ENCODE results near the gene KISS1. TPM values are rescaled to one million over a fixed set of nuclear protein-coding genes. Genes with fewer than 3 reads are reported as not detected.
A peak's percentile ranks its signal among the peaks of the same experiment; 100 is the strongest.

Gene KISS1
- total RNA-seq, 1 donor from 2014 or later, result 2.7 TPM

- DNase-seq (ENCODE audit: low read depth) (no peak), FAIRE-seq (no peak)
- no peaks in the 10 kb centered on the region for H3K9me3 ChIP-seq (ENCODE audit: insufficient read depth, low read depth, low read length)
- no peak overlapping the region for H3K27ac ChIP-seq (ENCODE audit: low read depth, low read length)
- no peaks in the 10 kb centered on the region for H3K79me2 ChIP-seq (ENCODE audit: insufficient read depth, low read length)
- no peaks in the 10 kb centered on the region for H3K9me3 Mint-ChIP-seq (ENCODE audit: unreplicated experiment)
- peaks cover 4% of the 10 kb centered on the region for H3K4me1 Mint-ChIP-seq (ENCODE audit: low read depth, unreplicated experiment)
- no peak overlapping the region for H3K4me3 Mint-ChIP-seq (ENCODE audit: unreplicated experiment)
- no peak overlapping the region for H3K4me3 ChIP-seq (ENCODE audit: insufficient read depth, low read depth, low read length)
- no peaks in the 10 kb centered on the region for H4K20me1 ChIP-seq (ENCODE audit: insufficient read depth, low read length)
- H3K27me3 ChIP-seq (ENCODE audit: insufficient read depth, low read length), result peaks cover 4% of the 10 kb centered on the region
- H3K36me3 ChIP-seq (ENCODE audit: insufficient read depth, low read length), result no peaks in the 10 kb centered on the region
- H3K4me1 ChIP-seq (ENCODE audit: insufficient read depth, low read length), result peaks cover 4% of the 10 kb centered on the region
- no peak overlapping the region for H3K9ac ChIP-seq (ENCODE audit: low read length)
- TF ChIP-seq, protein P1, sequence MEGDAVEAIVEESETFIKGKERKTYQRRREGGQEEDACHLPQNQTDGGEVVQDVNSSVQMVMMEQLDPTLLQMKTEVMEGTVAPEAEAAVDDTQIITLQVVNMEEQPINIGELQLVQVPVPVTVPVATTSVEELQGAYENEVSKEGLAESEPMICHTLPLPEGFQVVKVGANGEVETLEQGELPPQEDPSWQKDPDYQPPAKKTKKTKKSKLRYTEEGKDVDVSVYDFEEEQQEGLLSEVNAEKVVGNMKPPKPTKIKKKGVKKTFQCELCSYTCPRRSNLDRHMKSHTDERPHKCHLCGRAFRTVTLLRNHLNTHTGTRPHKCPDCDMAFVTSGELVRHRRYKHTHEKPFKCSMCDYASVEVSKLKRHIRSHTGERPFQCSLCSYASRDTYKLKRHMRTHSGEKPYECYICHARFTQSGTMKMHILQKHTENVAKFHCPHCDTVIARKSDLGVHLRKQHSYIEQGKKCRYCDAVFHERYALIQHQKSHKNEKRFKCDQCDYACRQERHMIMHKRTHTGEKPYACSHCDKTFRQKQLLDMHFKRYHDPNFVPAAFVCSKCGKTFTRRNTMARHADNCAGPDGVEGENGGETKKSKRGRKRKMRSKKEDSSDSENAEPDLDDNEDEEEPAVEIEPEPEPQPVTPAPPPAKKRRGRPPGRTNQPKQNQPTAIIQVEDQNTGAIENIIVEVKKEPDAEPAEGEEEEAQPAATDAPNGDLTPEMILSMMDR (IDR thresholded peaks at IDR 0.05; ENCODE audit: insufficient read depth, low read depth, low read length), result no peak
- TF ChIP-seq EZH2 (IDR thresholded peaks at IDR 0.05; ENCODE audit: insufficient read depth, low read length), result no peak
- H3K36me3 Mint-ChIP-seq (ENCODE audit: low read depth, unreplicated experiment), result no peaks in the 10 kb centered on the region
- H2AFZ ChIP-seq (ENCODE audit: low read depth, low read length), result no peak overlapping the region
- H3K27me3 Mint-ChIP-seq (ENCODE audit: low read depth, unreplicated experiment), result peaks cover 31% of the 10 kb centered on the region
- no peak overlapping the region for H3K4me2 ChIP-seq (ENCODE audit: low read length)
- H3K27ac Mint-ChIP-seq (ENCODE audit: unreplicated experiment), result no peak overlapping the region
These were observed 14.8 kb upstream of the KISS1 start for GRCh38 chr1:204211046-204211445.

DNA sequence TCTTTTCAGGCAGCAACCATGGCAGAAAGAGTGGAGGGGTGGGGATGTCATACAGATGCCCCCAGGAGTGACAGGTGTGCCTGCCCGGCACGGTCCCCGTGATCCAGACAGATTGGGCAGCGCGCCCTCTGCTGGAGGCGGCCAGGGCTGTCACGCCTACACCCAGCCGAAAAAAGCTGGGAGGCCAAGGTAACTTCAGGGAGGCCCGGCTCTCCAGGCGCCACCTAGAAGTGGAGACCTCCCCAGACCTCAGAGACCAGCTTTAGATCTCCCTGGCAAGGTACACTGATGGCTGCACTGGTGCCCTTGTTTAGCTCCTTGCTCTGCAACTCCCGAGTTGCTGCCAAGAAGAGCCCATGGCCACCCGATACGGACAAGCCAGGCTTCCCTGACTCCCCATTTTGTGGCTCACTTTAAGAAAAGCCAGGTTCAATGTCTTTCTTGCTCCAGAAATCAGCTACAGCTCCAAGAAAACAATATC is 10.9 kb upstream of the KISS1 start:
- Mint-ChIP-seq H3K9me3 (ENCODE audit: unreplicated experiment) (no peaks in the 10 kb centered on the region), H3K4me3 (ENCODE audit: unreplicated experiment) (no peak overlapping the region), H3K27me3 (ENCODE audit: low read depth, unreplicated experiment) (peaks cover 19% of the 10 kb centered on the region), H3K36me3 (ENCODE audit: low read depth, unreplicated experiment) (no peaks in the 10 kb centered on the region), H3K4me1 (ENCODE audit: low read depth, unreplicated experiment) (no peaks in the 10 kb centered on the region), H3K27ac (ENCODE audit: unreplicated experiment) (no peak overlapping the region)
- H3K36me3 ChIP-seq (ENCODE audit: insufficient read depth, low read length), result no peaks in the 10 kb centered on the region
- no peaks in the 10 kb centered on the region for H3K4me1 ChIP-seq (ENCODE audit: insufficient read depth, low read length)
- H4K20me1 ChIP-seq (ENCODE audit: insufficient read depth, low read length), result no peaks in the 10 kb centered on the region
- H3K27ac ChIP-seq (ENCODE audit: low read depth, low read length), result no peak overlapping the region
- TF ChIP-seq, protein P1 (IDR thresholded peaks at IDR 0.05; ENCODE audit: insufficient read depth, low read depth, low read length), result peak; percentile 70
- TF ChIP-seq EZH2 (IDR thresholded peaks at IDR 0.05; ENCODE audit: insufficient read depth, low read length), result no peak
- no peaks in the 10 kb centered on the region for H3K9me3 ChIP-seq (ENCODE audit: insufficient read depth, low read depth, low read length)
- DNase-seq (ENCODE audit: low read depth) (no peak), FAIRE-seq (no peak)
- peaks cover 7% of the 10 kb centered on the region for H3K27me3 ChIP-seq (ENCODE audit: insufficient read depth, low read length)
- no peak overlapping the region for H3K4me3 ChIP-seq (ENCODE audit: insufficient read depth, low read depth, low read length)
- H3K9ac ChIP-seq (ENCODE audit: low read length), result no peak overlapping the region
- no peaks in the 10 kb centered on the region for H3K79me2 ChIP-seq (ENCODE audit: insufficient read depth, low read length)
- no peak overlapping the region for H2AFZ ChIP-seq (ENCODE audit: low read depth, low read length)
- no peak overlapping the region for H3K4me2 ChIP-seq (ENCODE audit: low read length)

- peaks cover 7% of the 10 kb centered on the region for H3K27me3 ChIP-seq (ENCODE audit: insufficient read depth, low read length)
- no peaks in the 10 kb centered on the region for H3K36me3 ChIP-seq (ENCODE audit: insufficient read depth, low read length)
- no peak for TF ChIP-seq EZH2 (IDR thresholded peaks at IDR 0.05; ENCODE audit: insufficient read depth, low read length)
- TF ChIP-seq, protein P1 (IDR thresholded peaks at IDR 0.05; ENCODE audit: insufficient read depth, low read depth, low read length), result peak; percentile 10
- no peak overlapping the region for H3K27ac ChIP-seq (ENCODE audit: low read depth, low read length)
- Mint-ChIP-seq H3K27me3 (ENCODE audit: low read depth, unreplicated experiment) (peaks cover 19% of the 10 kb centered on the region), H3K4me1 (ENCODE audit: low read depth, unreplicated experiment) (no peaks in the 10 kb centered on the region), H3K9me3 (ENCODE audit: unreplicated experiment) (no peaks in the 10 kb centered on the region), H3K27ac (ENCODE audit: unreplicated experiment) (no peak overlapping the region), H3K4me3 (ENCODE audit: unreplicated experiment) (no peak overlapping the region), H3K36me3 (ENCODE audit: low read depth, unreplicated experiment) (no peaks in the 10 kb centered on the region)
- H3K4me1 ChIP-seq (ENCODE audit: insufficient read depth, low read length), result no peaks in the 10 kb centered on the region
- no peak overlapping the region for H3K9ac ChIP-seq (ENCODE audit: low read length)
- no peaks in the 10 kb centered on the region for H3K9me3 ChIP-seq (ENCODE audit: insufficient read depth, low read depth, low read length)
- FAIRE-seq (no peak), DNase-seq (ENCODE audit: low read depth) (no peak)
- H4K20me1 ChIP-seq (ENCODE audit: insufficient read depth, low read length), result no peaks in the 10 kb centered on the region
- no peak overlapping the region for H3K4me3 ChIP-seq (ENCODE audit: insufficient read depth, low read depth, low read length)
- H3K4me2 ChIP-seq (ENCODE audit: low read length), result no peak overlapping the region
- H2AFZ ChIP-seq (ENCODE audit: low read depth, low read length), result no peak overlapping the region
- no peaks in the 10 kb centered on the region for H3K79me2 ChIP-seq (ENCODE audit: insufficient read depth, low read length)
These were observed 9.8 kb upstream of the KISS1 start for GRCh38 chr1:204206121-204206520.

All from astrocyte (in vitro differentiated cells and primary cell).